Activated naive CD4-positive, alpha-beta T cell treated with anti-CD3 and anti-CD28 coated beads for 36 hours (primary cell): ENCODE measurements around the gene FOXP1. TPM values are rescaled to one million over a fixed set of nuclear protein-coding genes. Genes with fewer than 3 reads are reported as not detected.

ENCODE experiments used
- CTCF ChIA-PET: fragments of 350-600 bp; sonication (Branson Sonifier 250); formaldehyde crosslinking; loops from one replicate; lab custom pipeline; 2021; ENCODE audit warnings: antibody characterized with exemption; lab: Charles Lee
- DNase-seq: peaks from one replicate; pipeline ENCODE4 v3.0.0-alpha.2; 2020
- H3K27ac Mint-ChIP-seq: one replicate; pipeline ENCODE4 v1.8.0; 2021; ENCODE audit warnings: mild to moderate bottlenecking, mixed read lengths
- H3K27me3 Mint-ChIP-seq: one replicate; pipeline ENCODE4 v1.8.0; 2021; ENCODE audit warnings: low read depth, mixed read lengths
- H3K36me3 Mint-ChIP-seq: one replicate; pipeline ENCODE4 v1.8.0; 2021; ENCODE audit warnings: low read depth, mixed read lengths
- H3K4me1 Mint-ChIP-seq: one replicate; pipeline ENCODE4 v1.8.0; 2021; ENCODE audit warnings: low read depth, mixed read lengths
- H3K4me3 Mint-ChIP-seq: one replicate; pipeline ENCODE4 v1.8.0; 2021; ENCODE audit warnings: mild to moderate bottlenecking, moderate library complexity, mixed read lengths
- H3K9me3 Mint-ChIP-seq: one replicate; pipeline ENCODE4 v1.8.0; 2021; ENCODE audit warnings: mixed read lengths
- intact Hi-C: fragments of 100-400 bp; cut with micrococcal nuclease; formaldehyde crosslinking; loops from one replicate; pipeline ENCODE4 v1.15.1; 2023
- total RNA-seq, 2 experiments: library from RNA; stranded (reverse); gene quantifications; one replicate each; pipeline ENCODE4 v1.2.3, GENCODE V29; 2021

FOXP1 gene
- total RNA-seq, 2 experiments from 2014 or later = 95.2 to 97.4 TPM

DNA sequence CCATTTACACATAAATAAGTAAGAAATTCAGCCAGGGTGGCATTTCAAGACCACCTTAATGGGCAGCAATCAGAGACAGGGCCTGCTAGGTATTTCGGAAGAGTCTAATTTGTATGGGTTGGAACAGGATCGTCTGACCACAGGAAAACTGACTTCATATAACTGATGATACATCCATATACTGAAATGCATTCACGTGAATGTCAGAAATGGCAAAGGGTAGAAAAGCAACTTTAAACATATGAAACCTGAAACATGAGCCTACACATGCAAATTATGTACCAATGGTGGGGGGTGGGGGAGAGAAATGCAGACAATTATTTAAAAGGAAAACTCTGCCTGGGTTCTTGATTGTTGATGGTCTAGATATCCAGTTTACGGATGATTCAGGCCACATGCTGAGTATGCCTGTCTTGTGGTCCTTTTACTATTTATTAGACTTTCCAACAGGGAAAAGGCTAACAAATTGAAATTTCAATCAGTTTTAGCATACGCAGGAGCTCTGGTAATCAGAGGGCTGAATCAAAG is 582.2 kb downstream of the FOXP1 start:
- Mint-ChIP-seq H3K36me3 (peaks cover 17% of the 10 kb centered on the region), H3K9me3 (no peaks in the 10 kb centered on the region), H3K27me3 (no peaks in the 10 kb centered on the region), H3K27ac (peak overlapping the region; percentile 59), H3K4me3 (no peak overlapping the region), H3K4me1 (peaks cover 54% of the 10 kb centered on the region)
- no peak for DNase-seq
- CTCF ChIA-PET = no interaction called here
- intact Hi-C loops = no loop called here

DNA sequence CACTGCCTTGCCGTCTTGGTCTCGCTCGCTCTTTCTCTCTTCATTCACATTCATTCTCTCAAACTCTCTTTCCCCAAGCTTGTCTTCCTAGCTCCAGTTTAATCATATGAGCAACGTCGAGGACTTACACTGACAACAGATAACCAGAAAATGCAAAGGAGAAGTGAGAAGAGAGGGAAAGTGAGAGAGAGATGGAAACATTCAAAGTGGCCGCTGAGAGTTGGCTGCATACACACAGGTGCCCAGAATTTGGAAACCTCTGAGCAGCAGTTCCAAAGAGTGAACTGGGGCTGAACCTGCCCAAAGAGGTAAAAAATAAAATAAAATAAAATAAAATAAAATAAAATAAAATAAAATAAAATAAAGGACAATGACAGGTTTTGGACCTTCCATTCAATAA is 583.0 kb downstream of the FOXP1 start:
- no peak for DNase-seq
- Mint-ChIP-seq H3K27me3 (no peaks in the 10 kb centered on the region), H3K9me3 (no peaks in the 10 kb centered on the region), H3K27ac (no peak overlapping the region), H3K4me1 (peaks cover 50% of the 10 kb centered on the region), H3K4me3 (no peak overlapping the region), H3K36me3 (peaks cover 18% of the 10 kb centered on the region)
- CTCF ChIA-PET = no interaction called here
- intact Hi-C loops = no loop called here

DNA sequence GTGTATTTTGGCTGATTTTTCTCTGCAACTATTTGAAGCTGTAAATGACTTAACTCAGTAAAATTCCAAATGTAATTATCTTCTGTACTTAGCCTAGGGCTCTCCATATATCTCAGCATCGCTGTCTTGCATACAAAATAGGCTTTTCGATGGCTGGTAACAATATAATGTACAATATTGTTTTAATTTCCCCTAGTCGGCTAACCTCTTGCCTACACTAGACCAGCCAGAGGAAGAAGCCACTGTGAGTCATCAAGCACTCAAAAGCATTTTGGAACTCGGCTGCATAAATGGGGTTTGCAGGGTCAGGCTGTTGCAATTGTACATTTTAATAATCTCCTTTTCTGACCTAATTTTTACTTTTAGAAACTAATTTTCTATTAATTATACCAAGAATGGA is 583.8 kb downstream of the FOXP1 start:
- H3K9me3 Mint-ChIP-seq = no peaks in the 10 kb centered on the region
- H3K27ac Mint-ChIP-seq = no peak overlapping the region
- H3K4me3 Mint-ChIP-seq = no peak overlapping the region
- DNase-seq = no peak
- peaks cover 52% of the 10 kb centered on the region for H3K4me1 Mint-ChIP-seq
- no peaks in the 10 kb centered on the region for H3K27me3 Mint-ChIP-seq
- intact Hi-C loops = no loop called here
- CTCF ChIA-PET = no interaction called here
- peaks cover 23% of the 10 kb centered on the region for H3K36me3 Mint-ChIP-seq

DNA sequence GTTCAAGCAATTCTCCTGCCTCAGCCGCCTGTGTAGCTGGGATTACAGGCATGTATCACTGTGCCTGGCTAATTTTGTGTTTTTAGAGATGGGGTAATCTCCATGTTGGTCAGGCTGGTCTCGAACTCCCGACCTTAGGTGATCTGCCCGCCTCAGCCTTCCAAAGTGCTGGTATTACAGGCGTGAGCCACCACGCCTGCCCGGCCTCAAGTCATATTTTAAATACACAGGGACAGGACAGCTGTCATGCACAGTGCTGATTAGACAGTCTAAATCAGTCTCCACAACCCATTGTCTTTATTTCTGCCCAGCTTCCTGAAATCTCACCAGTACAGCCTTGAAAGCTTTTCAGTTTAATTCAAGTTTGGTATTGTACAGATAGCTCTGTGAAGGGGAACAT is 587.4 kb downstream of the FOXP1 start:
- H3K36me3 Mint-ChIP-seq = peaks cover 42% of the 10 kb centered on the region
- no peaks in the 10 kb centered on the region for H3K27me3 Mint-ChIP-seq
- H3K4me3 Mint-ChIP-seq = no peak overlapping the region
- H3K27ac Mint-ChIP-seq = peak overlapping the region; percentile 20
- no peak for DNase-seq
- CTCF ChIA-PET = interaction anchor here (2.9 kb wide), 1 partner anchor 11 kb away, joined by 14 read pairs; no protein-coding TSS in a partner anchor
- peaks cover 55% of the 10 kb centered on the region for H3K4me1 Mint-ChIP-seq
- intact Hi-C loops = no loop called here
- no peaks in the 10 kb centered on the region for H3K9me3 Mint-ChIP-seq

DNA sequence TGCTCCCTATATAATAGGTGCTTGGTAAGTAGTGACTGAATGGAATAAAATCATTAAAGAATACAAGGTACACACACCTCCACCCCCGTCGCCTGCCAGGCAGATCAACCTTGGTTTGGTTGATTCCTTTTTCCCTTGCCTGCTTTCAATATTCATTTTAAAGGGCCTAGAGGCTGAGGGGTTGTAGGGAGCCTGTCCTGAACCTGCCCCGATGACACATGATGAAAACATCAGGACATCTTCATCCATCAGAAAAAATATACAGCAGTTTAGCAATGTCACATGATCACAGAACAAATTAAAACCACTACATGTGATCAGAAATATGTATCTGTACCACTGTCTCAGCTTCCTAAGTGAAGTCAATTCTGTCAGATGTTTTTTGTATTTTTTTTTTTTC is 588.9 kb downstream of the FOXP1 start:
- no peak for DNase-seq
- H3K36me3 Mint-ChIP-seq = peaks cover 46% of the 10 kb centered on the region
- peaks cover 59% of the 10 kb centered on the region for H3K4me1 Mint-ChIP-seq
- no peaks in the 10 kb centered on the region for H3K27me3 Mint-ChIP-seq
- intact Hi-C loops = no loop called here
- H3K27ac Mint-ChIP-seq = no peak overlapping the region
- CTCF ChIA-PET = interaction anchor here (1.0 to 1.4 kb wide), 3 partner anchors 10 to 64 kb away, joined by 3 to 5 read pairs (median 3); no protein-coding TSS in a partner anchor
- no peaks in the 10 kb centered on the region for H3K9me3 Mint-ChIP-seq
- H3K4me3 Mint-ChIP-seq = no peak overlapping the region

DNA sequence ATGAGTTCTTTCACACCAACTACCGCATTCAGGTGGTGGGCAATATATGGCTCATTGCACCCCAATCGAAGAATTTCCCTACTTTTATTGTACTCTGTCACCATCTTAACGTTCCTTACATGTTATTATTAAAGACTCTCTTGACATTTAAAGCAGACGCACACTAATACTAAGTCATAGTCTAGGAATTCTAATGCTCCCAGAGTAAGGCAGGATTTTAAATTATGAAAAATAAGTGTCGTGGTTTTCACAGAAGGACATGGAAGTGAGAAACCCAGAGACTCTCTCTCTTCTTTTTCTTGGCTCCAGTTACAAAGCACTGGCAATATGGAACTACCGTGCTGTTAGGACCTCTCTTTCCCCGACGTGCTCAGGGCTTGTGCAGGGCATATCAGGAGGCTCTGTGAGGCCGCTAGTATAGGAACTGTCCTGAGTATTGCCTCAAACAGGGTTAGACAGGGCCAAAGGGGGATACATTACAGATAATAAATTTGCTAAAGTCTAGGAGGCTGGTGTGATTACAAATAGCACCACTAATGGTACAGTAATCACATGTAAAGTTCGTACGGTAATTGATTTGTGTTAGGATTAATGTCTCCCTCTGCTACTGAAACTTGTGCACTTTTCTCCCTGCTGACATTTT is 590.8 kb downstream of the FOXP1 start:
- no peaks in the 10 kb centered on the region for H3K27me3 Mint-ChIP-seq
- H3K27ac Mint-ChIP-seq = no peak overlapping the region
- no peak overlapping the region for H3K4me3 Mint-ChIP-seq
- no peaks in the 10 kb centered on the region for H3K9me3 Mint-ChIP-seq
- peaks cover 61% of the 10 kb centered on the region for H3K4me1 Mint-ChIP-seq
- no peak for DNase-seq
- peaks cover 49% of the 10 kb centered on the region for H3K36me3 Mint-ChIP-seq
- intact Hi-C loops = no loop called here
- CTCF ChIA-PET = no interaction called here

- H3K27me3 Mint-ChIP-seq = no peaks in the 10 kb centered on the region
- DNase-seq = no peak
- peak overlapping the region; percentile 83 for H3K27ac Mint-ChIP-seq
- H3K9me3 Mint-ChIP-seq = no peaks in the 10 kb centered on the region
- intact Hi-C loops = no loop called here
- CTCF ChIA-PET = no interaction called here
- peaks cover 64% of the 10 kb centered on the region for H3K4me1 Mint-ChIP-seq
- H3K4me3 Mint-ChIP-seq = no peak overlapping the region
- peaks cover 53% of the 10 kb centered on the region for H3K36me3 Mint-ChIP-seq
These were observed 591.4 kb downstream of the FOXP1 start for GRCh38 chr3:70992131-70992530.

DNA sequence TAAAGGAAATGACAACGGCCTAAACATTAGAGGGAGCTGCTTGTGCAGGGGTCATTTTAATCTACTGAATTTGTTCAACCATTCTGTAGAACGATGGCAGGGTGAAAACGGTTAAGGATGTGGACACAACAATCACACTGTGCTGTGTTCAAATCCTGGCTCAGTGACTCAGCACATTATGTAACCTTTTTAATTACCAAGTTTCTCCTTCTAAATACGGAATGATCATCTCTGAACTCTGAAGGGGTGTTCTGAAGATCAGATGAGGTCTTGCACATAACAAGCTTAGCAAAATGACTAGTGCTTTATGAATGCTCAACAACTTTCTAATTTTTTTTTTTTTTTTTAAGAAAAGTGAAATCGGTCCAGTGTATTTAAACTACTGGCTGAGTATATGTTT is 592.8 kb downstream of the FOXP1 start:
- H3K4me1 Mint-ChIP-seq = peaks cover 66% of the 10 kb centered on the region
- no peaks in the 10 kb centered on the region for H3K27me3 Mint-ChIP-seq
- H3K27ac Mint-ChIP-seq = peak overlapping the region; percentile 83
- no peak overlapping the region for H3K4me3 Mint-ChIP-seq
- peaks cover 54% of the 10 kb centered on the region for H3K36me3 Mint-ChIP-seq
- no peaks in the 10 kb centered on the region for H3K9me3 Mint-ChIP-seq
- intact Hi-C loops = loop anchor here (1.0 kb wide), 1 partner anchor 20 kb away; no protein-coding TSS in a partner anchor
- CTCF ChIA-PET = interaction anchor here (0.6 to 1.2 kb wide), 3 partner anchors 16 to 217 kb away, joined by 3 to 4 read pairs (median 4); no protein-coding TSS in a partner anchor
- DNase-seq = peak; percentile 34

DNA sequence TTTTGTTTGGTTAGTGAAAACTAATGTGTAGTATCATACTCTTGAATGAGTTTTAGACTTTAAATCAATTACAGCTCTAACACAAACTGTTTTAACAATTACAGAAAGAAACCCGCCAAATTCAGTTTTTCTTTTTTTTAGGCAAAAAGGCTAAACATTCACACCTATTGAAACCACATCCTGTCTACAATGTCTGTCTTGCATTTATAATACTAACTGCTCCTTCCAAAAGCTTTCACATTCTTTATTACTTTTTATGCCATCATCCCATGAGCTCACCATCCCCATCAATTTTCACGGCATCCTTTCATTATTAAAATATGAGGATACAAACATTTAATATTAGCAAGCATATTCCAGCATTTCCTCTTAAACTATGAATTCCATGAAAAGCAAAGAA is 593.3 kb downstream of the FOXP1 start:
- H3K4me3 Mint-ChIP-seq = no peak overlapping the region
- H3K27ac Mint-ChIP-seq = peak overlapping the region; percentile 83
- intact Hi-C loops = loop anchor here (1.0 kb wide), 1 partner anchor 20 kb away; no protein-coding TSS in a partner anchor
- no peaks in the 10 kb centered on the region for H3K9me3 Mint-ChIP-seq
- peaks cover 68% of the 10 kb centered on the region for H3K4me1 Mint-ChIP-seq
- CTCF ChIA-PET = interaction anchor here (1.0 to 1.2 kb wide), 2 partner anchors 16 to 94 kb away, joined by 3 to 4 read pairs; no protein-coding TSS in a partner anchor
- H3K27me3 Mint-ChIP-seq = no peaks in the 10 kb centered on the region
- DNase-seq = no peak
- peaks cover 53% of the 10 kb centered on the region for H3K36me3 Mint-ChIP-seq

GRCh38 chr3:70989174-70989573 is 594.4 kb downstream of the FOXP1 start:
- H3K4me1 Mint-ChIP-seq = peaks cover 72% of the 10 kb centered on the region
- no peaks in the 10 kb centered on the region for H3K27me3 Mint-ChIP-seq
- DNase-seq = no peak
- H3K36me3 Mint-ChIP-seq = peaks cover 53% of the 10 kb centered on the region
- H3K27ac Mint-ChIP-seq = peak overlapping the region; percentile 38
- no peaks in the 10 kb centered on the region for H3K9me3 Mint-ChIP-seq
- intact Hi-C loops = no loop called here
- CTCF ChIA-PET = interaction anchor here (1.2 to 2.6 kb wide), 2 partner anchors 17 to 236 kb away, joined by 3 to 8 read pairs; no protein-coding TSS in a partner anchor
- no peak overlapping the region for H3K4me3 Mint-ChIP-seq

GRCh38 chr3:70988111-70988510 is 595.4 kb downstream of the FOXP1 start:
- CTCF ChIA-PET = interaction anchor here (0.6 to 2.6 kb wide), 3 partner anchors 19 to 273 kb away, joined by 3 to 8 read pairs (median 3); no protein-coding TSS in a partner anchor
- DNase-seq = no peak
- intact Hi-C loops = no loop called here
- Mint-ChIP-seq H3K4me3 (no peak overlapping the region), H3K4me1 (peaks cover 75% of the 10 kb centered on the region), H3K9me3 (no peaks in the 10 kb centered on the region), H3K36me3 (peaks cover 54% of the 10 kb centered on the region), H3K27me3 (no peaks in the 10 kb centered on the region), H3K27ac (no peak overlapping the region)

DNA sequence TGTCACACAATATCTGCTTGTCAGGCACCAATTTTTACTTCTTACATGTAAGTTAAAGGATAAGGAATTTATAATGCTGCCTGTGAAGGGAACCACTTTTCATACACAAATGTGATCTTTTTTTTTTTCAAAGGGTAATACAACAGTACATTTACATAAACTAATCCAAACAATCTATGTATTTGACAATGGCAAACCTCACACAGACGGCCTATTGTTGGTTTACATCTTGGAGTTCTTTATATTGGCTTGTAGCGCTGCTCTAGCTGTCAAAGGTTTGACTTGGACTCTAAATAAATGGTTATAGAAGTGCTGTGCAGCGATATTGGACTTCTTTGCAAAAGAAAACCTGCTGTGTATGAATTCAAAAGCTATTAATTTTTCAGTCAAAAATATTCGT is 598.0 kb downstream of the FOXP1 start:
- H3K9me3 Mint-ChIP-seq = no peaks in the 10 kb centered on the region
- no peak overlapping the region for H3K4me3 Mint-ChIP-seq
- DNase-seq = no peak
- intact Hi-C loops = loop anchor here (2.0 kb wide), 1 partner anchor 241 kb away; no protein-coding TSS in a partner anchor
- peaks cover 75% of the 10 kb centered on the region for H3K4me1 Mint-ChIP-seq
- CTCF ChIA-PET = interaction anchor here (0.8 to 0.9 kb wide), 2 partner anchors 21 to 390 kb away, joined by 3 to 6 read pairs; no protein-coding TSS in a partner anchor
- H3K27me3 Mint-ChIP-seq = no peaks in the 10 kb centered on the region
- H3K36me3 Mint-ChIP-seq = peaks cover 59% of the 10 kb centered on the region
- H3K27ac Mint-ChIP-seq = peak overlapping the region; percentile 28
